Measurements from ENCODE around the gene CACNA2D3. TPM values are rescaled to one million over a fixed set of nuclear protein-coding genes. Genes with fewer than 3 reads are reported as not detected.

The CACNA2D3 gene
- total and polyA plus RNA-seq, 4 donors: 0.06 to 0.37 (median 0.08) TPM; not detected in 1

DNA sequence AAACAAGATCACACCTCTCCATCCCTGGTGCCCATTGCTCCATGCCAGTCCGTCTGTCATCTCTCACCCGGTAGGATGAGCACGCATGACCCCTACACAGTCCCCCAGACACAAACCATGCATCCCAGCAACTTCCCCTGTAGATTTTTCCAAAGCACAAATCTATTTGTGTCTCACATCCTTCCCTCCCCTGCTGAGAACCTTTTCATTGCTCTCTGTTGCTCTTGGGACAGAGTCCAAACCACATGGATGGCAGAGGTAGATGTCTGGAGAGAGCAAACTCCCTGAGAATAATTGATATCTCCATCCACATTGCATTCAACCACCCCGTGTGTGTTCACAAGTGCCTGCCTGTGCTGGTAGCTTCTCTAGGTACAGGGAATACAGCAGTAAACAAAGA, 835.4 kb downstream of the CACNA2D3 start:
- H3K36me3 ChIP-seq (ENCODE audit: control insufficient read depth in 4 of 4, insufficient read depth in 3 of 4, low read depth in 1 of 4, low read length in 3 of 4): no peaks in the 10 kb centered on the region
- no peak for DNase-seq (ENCODE audit: low spot score)
- no peak overlapping the region for H3K27ac ChIP-seq (ENCODE audit: low read depth in 1 of 2, low read length in 2 of 2)
- TF ChIP-seq, protein P1, sequence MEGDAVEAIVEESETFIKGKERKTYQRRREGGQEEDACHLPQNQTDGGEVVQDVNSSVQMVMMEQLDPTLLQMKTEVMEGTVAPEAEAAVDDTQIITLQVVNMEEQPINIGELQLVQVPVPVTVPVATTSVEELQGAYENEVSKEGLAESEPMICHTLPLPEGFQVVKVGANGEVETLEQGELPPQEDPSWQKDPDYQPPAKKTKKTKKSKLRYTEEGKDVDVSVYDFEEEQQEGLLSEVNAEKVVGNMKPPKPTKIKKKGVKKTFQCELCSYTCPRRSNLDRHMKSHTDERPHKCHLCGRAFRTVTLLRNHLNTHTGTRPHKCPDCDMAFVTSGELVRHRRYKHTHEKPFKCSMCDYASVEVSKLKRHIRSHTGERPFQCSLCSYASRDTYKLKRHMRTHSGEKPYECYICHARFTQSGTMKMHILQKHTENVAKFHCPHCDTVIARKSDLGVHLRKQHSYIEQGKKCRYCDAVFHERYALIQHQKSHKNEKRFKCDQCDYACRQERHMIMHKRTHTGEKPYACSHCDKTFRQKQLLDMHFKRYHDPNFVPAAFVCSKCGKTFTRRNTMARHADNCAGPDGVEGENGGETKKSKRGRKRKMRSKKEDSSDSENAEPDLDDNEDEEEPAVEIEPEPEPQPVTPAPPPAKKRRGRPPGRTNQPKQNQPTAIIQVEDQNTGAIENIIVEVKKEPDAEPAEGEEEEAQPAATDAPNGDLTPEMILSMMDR (IDR thresholded peaks at IDR 0.05; ENCODE audit: low read depth, low read length, missing input control): no peak
- TF ChIP-seq FOXA1 (IDR thresholded peaks at IDR 0.05): no peak
- no peak for TF ChIP-seq RAD21 (IDR thresholded peaks at IDR 0.05)
- TF ChIP-seq, protein P2, sequence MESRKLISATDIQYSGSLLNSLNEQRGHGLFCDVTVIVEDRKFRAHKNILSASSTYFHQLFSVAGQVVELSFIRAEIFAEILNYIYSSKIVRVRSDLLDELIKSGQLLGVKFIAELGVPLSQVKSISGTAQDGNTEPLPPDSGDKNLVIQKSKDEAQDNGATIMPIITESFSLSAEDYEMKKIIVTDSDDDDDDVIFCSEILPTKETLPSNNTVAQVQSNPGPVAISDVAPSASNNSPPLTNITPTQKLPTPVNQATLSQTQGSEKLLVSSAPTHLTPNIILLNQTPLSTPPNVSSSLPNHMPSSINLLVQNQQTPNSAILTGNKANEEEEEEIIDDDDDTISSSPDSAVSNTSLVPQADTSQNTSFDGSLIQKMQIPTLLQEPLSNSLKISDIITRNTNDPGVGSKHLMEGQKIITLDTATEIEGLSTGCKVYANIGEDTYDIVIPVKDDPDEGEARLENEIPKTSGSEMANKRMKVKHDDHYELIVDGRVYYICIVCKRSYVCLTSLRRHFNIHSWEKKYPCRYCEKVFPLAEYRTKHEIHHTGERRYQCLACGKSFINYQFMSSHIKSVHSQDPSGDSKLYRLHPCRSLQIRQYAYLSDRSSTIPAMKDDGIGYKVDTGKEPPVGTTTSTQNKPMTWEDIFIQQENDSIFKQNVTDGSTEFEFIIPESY (IDR thresholded peaks at IDR 0.05): no peak
- no peak for TF ChIP-seq NR2F2 (IDR thresholded peaks at IDR 0.05)
- H3K4me1 ChIP-seq (ENCODE audit: control insufficient read depth in 4 of 4, insufficient read depth in 4 of 4, low read length in 3 of 4): no peaks in the 10 kb centered on the region
- H3K9ac ChIP-seq (ENCODE audit: low read depth in 1 of 2, low read length in 2 of 2): no peak overlapping the region
- no peak overlapping the region for H3K4me3 ChIP-seq (ENCODE audit: low read depth in 1 of 3, low read length in 3 of 3)
- peaks cover 0 to 4% (median 0%) of the 10 kb centered on the region in 4 donors for H3K27me3 ChIP-seq (ENCODE audit: control insufficient read depth in 4 of 4, insufficient read depth in 4 of 4, low read length in 3 of 4)
- WGBS: 87% methylated on average over 4 of the region's 4 CpGs
- no peaks in the 10 kb centered on the region for H3K9me3 ChIP-seq (ENCODE audit: control insufficient read depth in 4 of 4, low read length in 3 of 4)

DNA sequence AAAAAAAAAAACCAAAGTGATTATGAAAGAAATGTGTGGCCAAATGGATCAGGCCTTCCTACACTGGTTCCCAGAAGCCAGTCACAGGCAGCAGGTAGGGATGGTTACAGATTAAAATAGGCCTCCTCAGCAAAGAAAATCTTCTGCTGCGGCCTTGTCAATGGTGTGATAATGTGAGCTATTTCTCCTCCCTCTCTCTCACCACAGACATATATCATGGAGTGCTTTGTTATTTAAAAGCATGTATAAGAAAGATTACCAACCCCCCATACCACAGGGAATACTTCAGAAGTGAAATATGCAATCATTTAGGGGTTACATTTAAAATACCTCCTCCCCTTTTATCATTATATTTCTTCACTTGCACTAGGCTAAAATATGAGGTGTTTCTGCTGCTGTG, 837.7 kb downstream of the CACNA2D3 start:
- peaks cover 0 to 4% (median 0%) of the 10 kb centered on the region in 4 donors for H3K27me3 ChIP-seq (ENCODE audit: control insufficient read depth in 4 of 4, insufficient read depth in 4 of 4, low read length in 3 of 4)
- DNase-seq (ENCODE audit: low spot score): no peak
- H3K36me3 ChIP-seq (ENCODE audit: control insufficient read depth in 4 of 4, insufficient read depth in 3 of 4, low read depth in 1 of 4, low read length in 3 of 4): no peaks in the 10 kb centered on the region
- TF ChIP-seq EGR1 (IDR thresholded peaks at IDR 0.05; ENCODE audit: low read depth in 2 of 2): no peak
- TF ChIP-seq, protein P3, sequence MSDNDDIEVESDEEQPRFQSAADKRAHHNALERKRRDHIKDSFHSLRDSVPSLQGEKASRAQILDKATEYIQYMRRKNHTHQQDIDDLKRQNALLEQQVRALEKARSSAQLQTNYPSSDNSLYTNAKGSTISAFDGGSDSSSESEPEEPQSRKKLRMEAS (IDR thresholded peaks at IDR 0.05): no peak
- no peak for TF ChIP-seq JUND (IDR thresholded peaks at IDR 0.05)
- TF ChIP-seq HNF4G (IDR thresholded peaks at IDR 0.05): no peak
- TF ChIP-seq, protein P2 (IDR thresholded peaks at IDR 0.05): no peak
- TF ChIP-seq NR2F2 (IDR thresholded peaks at IDR 0.05): no peak
- TF ChIP-seq TAF1 (conservative IDR thresholded peaks at IDR 0.05): no peak
- no peak for TF ChIP-seq FOXA1 (IDR thresholded peaks at IDR 0.05)
- no peak for TF ChIP-seq GABPA (IDR thresholded peaks at IDR 0.05 in 1 of 2, conservative IDR thresholded peaks at IDR 0.05 in 1 of 2)
- TF ChIP-seq, protein P4, sequence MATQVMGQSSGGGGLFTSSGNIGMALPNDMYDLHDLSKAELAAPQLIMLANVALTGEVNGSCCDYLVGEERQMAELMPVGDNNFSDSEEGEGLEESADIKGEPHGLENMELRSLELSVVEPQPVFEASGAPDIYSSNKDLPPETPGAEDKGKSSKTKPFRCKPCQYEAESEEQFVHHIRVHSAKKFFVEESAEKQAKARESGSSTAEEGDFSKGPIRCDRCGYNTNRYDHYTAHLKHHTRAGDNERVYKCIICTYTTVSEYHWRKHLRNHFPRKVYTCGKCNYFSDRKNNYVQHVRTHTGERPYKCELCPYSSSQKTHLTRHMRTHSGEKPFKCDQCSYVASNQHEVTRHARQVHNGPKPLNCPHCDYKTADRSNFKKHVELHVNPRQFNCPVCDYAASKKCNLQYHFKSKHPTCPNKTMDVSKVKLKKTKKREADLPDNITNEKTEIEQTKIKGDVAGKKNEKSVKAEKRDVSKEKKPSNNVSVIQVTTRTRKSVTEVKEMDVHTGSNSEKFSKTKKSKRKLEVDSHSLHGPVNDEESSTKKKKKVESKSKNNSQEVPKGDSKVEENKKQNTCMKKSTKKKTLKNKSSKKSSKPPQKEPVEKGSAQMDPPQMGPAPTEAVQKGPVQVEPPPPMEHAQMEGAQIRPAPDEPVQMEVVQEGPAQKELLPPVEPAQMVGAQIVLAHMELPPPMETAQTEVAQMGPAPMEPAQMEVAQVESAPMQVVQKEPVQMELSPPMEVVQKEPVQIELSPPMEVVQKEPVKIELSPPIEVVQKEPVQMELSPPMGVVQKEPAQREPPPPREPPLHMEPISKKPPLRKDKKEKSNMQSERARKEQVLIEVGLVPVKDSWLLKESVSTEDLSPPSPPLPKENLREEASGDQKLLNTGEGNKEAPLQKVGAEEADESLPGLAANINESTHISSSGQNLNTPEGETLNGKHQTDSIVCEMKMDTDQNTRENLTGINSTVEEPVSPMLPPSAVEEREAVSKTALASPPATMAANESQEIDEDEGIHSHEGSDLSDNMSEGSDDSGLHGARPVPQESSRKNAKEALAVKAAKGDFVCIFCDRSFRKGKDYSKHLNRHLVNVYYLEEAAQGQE (IDR thresholded peaks at IDR 0.05): no peak
- no peak for TF ChIP-seq RXRA (IDR thresholded peaks at IDR 0.05)
- no peak for TF ChIP-seq FOXA2 (IDR thresholded peaks at IDR 0.05)
- TF ChIP-seq YY1 (IDR thresholded peaks at IDR 0.05): no peak
- no peak for TF ChIP-seq RAD21 (IDR thresholded peaks at IDR 0.05)
- no peaks in the 10 kb centered on the region for H3K4me1 ChIP-seq (ENCODE audit: control insufficient read depth in 4 of 4, insufficient read depth in 4 of 4, low read length in 3 of 4)
- no peaks in the 10 kb centered on the region for H3K9me3 ChIP-seq (ENCODE audit: control insufficient read depth in 4 of 4, low read length in 3 of 4)
- WGBS: 94% methylated on average over 1 of the region's 1 CpG
- no peak overlapping the region for H3K27ac ChIP-seq (ENCODE audit: low read depth in 1 of 2, low read length in 2 of 2)
- no peak overlapping the region for H3K4me3 ChIP-seq (ENCODE audit: low read depth in 1 of 3, low read length in 3 of 3)
- H3K9ac ChIP-seq (ENCODE audit: low read depth in 1 of 2, low read length in 2 of 2): no peak overlapping the region
